Keratinocyte (primary cell): ENCODE data around the gene GPR153.

ENCODE experiments used
- EZH2 ChIP-seq: IDR thresholded peaks from one replicate; pipeline ENCODE4 v1.6.1; 2012; ENCODE audit warnings: inconsistent platforms, mild to moderate bottlenecking, low read length, moderate library complexity
- TF ChIP-seq, protein P1 (sequence below), 3 experiments: IDR thresholded peaks in 1 of 3; conservative IDR thresholded peaks in 1 of 3; optimal IDR thresholded peaks in 1 of 3; 2 replicates in 2 of 3; 3 replicates in 1 of 3; pipeline versions ENCODE3 to v1.5.1; 2011; ENCODE audit warnings: low read length in 3 of 3, mild to moderate bottlenecking in 3 of 3, moderate library complexity in 2 of 3, control low read depth in 1 of 3, inconsistent platforms in 1 of 3; ENCODE audit not compliant: insufficient read depth in 2 of 3; ENCODE audit errors: extremely low read depth in 1 of 3

GRCh38 chr1:6209661-6210580, 51.0 kb downstream of the GPR153 start:
- TF ChIP-seq, protein P1, sequence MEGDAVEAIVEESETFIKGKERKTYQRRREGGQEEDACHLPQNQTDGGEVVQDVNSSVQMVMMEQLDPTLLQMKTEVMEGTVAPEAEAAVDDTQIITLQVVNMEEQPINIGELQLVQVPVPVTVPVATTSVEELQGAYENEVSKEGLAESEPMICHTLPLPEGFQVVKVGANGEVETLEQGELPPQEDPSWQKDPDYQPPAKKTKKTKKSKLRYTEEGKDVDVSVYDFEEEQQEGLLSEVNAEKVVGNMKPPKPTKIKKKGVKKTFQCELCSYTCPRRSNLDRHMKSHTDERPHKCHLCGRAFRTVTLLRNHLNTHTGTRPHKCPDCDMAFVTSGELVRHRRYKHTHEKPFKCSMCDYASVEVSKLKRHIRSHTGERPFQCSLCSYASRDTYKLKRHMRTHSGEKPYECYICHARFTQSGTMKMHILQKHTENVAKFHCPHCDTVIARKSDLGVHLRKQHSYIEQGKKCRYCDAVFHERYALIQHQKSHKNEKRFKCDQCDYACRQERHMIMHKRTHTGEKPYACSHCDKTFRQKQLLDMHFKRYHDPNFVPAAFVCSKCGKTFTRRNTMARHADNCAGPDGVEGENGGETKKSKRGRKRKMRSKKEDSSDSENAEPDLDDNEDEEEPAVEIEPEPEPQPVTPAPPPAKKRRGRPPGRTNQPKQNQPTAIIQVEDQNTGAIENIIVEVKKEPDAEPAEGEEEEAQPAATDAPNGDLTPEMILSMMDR (optimal IDR thresholded peaks at IDR 0.05 in 1 of 3, IDR thresholded peaks at IDR 0.05 in 1 of 3, conservative IDR thresholded peaks at IDR 0.05 in 1 of 3; ENCODE audit: extremely low read depth in 1 of 3, insufficient read depth in 2 of 3, low read length in 3 of 3), result peak; percentile 22 to 44 (median 33)
- no peak for TF ChIP-seq EZH2
